ENCODE data around the gene NCOA7.
A peak's percentile ranks its signal among the peaks of the same experiment; 100 is the strongest.

Gene NCOA7

GRCh38 chr6:125913864-125914351 is 123.1 kb downstream of the NCOA7 start:
- peaks cover 23% of the 10 kb centered on the region for H3K4me1 Mint-ChIP-seq
- DNase-seq = no peak
- no peaks in the 10 kb centered on the region for H3K9me3 Mint-ChIP-seq
- no peaks in the 10 kb centered on the region for H3K27me3 Mint-ChIP-seq
- H3K27ac Mint-ChIP-seq = no peak overlapping the region
- H3K4me3 Mint-ChIP-seq = no peak overlapping the region
- peaks cover 32% of the 10 kb centered on the region for H3K36me3 Mint-ChIP-seq
- CTCF ChIA-PET = interaction anchor here (1.7 kb wide), 1 partner anchor 42 kb away, joined by 5 read pairs; the partner anchor contains the start of gene HINT3

- no peak for DNase-seq
- CTCF ChIA-PET = interaction anchor here (1.4 to 7.4 kb wide), 4 partner anchors 8 to 38 kb away, joined by 6 to 51 read pairs (median 8); partner anchors contain the start of gene HINT3
- H3K27ac Mint-ChIP-seq = peak overlapping the region; percentile 94
- no peak overlapping the region for H3K4me3 Mint-ChIP-seq
- peaks cover 38% of the 10 kb centered on the region for H3K4me1 Mint-ChIP-seq
- H3K9me3 Mint-ChIP-seq = no peaks in the 10 kb centered on the region
- no peaks in the 10 kb centered on the region for H3K27me3 Mint-ChIP-seq
- peaks cover 48% of the 10 kb centered on the region for H3K36me3 Mint-ChIP-seq
Observed at GRCh38 chr6:125918230-125918629, 127.5 kb downstream of the NCOA7 start.

- DNase-seq = peak; percentile 70
- Mint-ChIP-seq H3K9me3 (no peaks in the 10 kb centered on the region), H3K27me3 (no peaks in the 10 kb centered on the region), H3K4me1 (peaks cover 44% of the 10 kb centered on the region), H3K4me3 (peak overlapping the region; percentile 79), H3K36me3 (peaks cover 53% of the 10 kb centered on the region), H3K27ac (peak overlapping the region; percentile 94)
- CTCF ChIA-PET = interaction anchor here (0.7 to 7.4 kb wide), 6 partner anchors 8 to 138 kb away, joined by 3 to 51 read pairs (median 8); partner anchors contain the start of genes HINT3 and NCOA7
Observed at GRCh38 chr6:125918681-125919566, 128.2 kb downstream of the NCOA7 start.

GRCh38 chr6:125919618-125920017 is 128.9 kb downstream of the NCOA7 start:
- DNase-seq = no peak
- Mint-ChIP-seq H3K36me3 (peaks cover 57% of the 10 kb centered on the region), H3K27me3 (no peaks in the 10 kb centered on the region), H3K4me1 (peaks cover 51% of the 10 kb centered on the region), H3K4me3 (peak overlapping the region; percentile 79), H3K27ac (peak overlapping the region; percentile 94), H3K9me3 (no peaks in the 10 kb centered on the region)
- CTCF ChIA-PET = interaction anchor here (0.6 to 7.4 kb wide), 6 partner anchors 9 to 138 kb away, joined by 3 to 51 read pairs (median 8); partner anchors contain the start of genes HINT3 and NCOA7

- Mint-ChIP-seq H3K4me1 (peaks cover 58% of the 10 kb centered on the region), H3K36me3 (peaks cover 44% of the 10 kb centered on the region), H3K27ac (no peak overlapping the region), H3K27me3 (no peaks in the 10 kb centered on the region), H3K9me3 (no peaks in the 10 kb centered on the region), H3K4me3 (no peak overlapping the region)
- DNase-seq = no peak
- CTCF ChIA-PET = interaction anchor here (1.0 to 7.4 kb wide), 6 partner anchors 17 to 141 kb away, joined by 3 to 51 read pairs (median 6); partner anchors contain the start of gene HINT3
Observed at GRCh38 chr6:125922322-125922860, 131.6 kb downstream of the NCOA7 start.

- no peaks in the 10 kb centered on the region for H3K9me3 Mint-ChIP-seq
- H3K27ac Mint-ChIP-seq = peak overlapping the region; percentile 42
- H3K27me3 Mint-ChIP-seq = no peaks in the 10 kb centered on the region
- H3K4me1 Mint-ChIP-seq = peaks cover 49% of the 10 kb centered on the region
- peaks cover 49% of the 10 kb centered on the region for H3K36me3 Mint-ChIP-seq
- H3K4me3 Mint-ChIP-seq = no peak overlapping the region
- CTCF ChIA-PET = interaction anchor here (0.9 to 4.7 kb wide), 8 partner anchors 15 to 142 kb away, joined by 3 to 20 read pairs (median 4); partner anchors contain the start of genes HINT3 and NCOA7
- no peak for DNase-seq
Observed at GRCh38 chr6:125923366-125923877, 132.7 kb downstream of the NCOA7 start.

GRCh38 chr6:125924169-125924568 is 133.4 kb downstream of the NCOA7 start:
- Mint-ChIP-seq H3K27me3 (no peaks in the 10 kb centered on the region), H3K4me3 (no peak overlapping the region), H3K36me3 (peaks cover 53% of the 10 kb centered on the region), H3K27ac (peak overlapping the region; percentile 28), H3K4me1 (peaks cover 42% of the 10 kb centered on the region), H3K9me3 (no peaks in the 10 kb centered on the region)
- CTCF ChIA-PET = interaction anchor here (0.9 to 4.7 kb wide), 8 partner anchors 14 to 143 kb away, joined by 3 to 20 read pairs (median 4); partner anchors contain the start of genes HINT3 and NCOA7
- no peak for DNase-seq

- CTCF ChIA-PET = interaction anchor here (1.2 to 4.7 kb wide), 5 partner anchors 19 to 133 kb away, joined by 3 to 20 read pairs (median 7); partner anchors contain the start of gene HINT3
- Mint-ChIP-seq H3K36me3 (peaks cover 50% of the 10 kb centered on the region), H3K27me3 (no peaks in the 10 kb centered on the region), H3K9me3 (no peaks in the 10 kb centered on the region), H3K4me1 (peaks cover 37% of the 10 kb centered on the region), H3K27ac (peak overlapping the region; percentile 42), H3K4me3 (no peak overlapping the region)
- DNase-seq = no peak
Observed at GRCh38 chr6:125924697-125925358, 134.1 kb downstream of the NCOA7 start.

GRCh38 chr6:125926711-125927110 is 136.0 kb downstream of the NCOA7 start:
- peaks cover 29% of the 10 kb centered on the region for H3K4me1 Mint-ChIP-seq
- H3K9me3 Mint-ChIP-seq = no peaks in the 10 kb centered on the region
- no peak overlapping the region for H3K27ac Mint-ChIP-seq
- H3K27me3 Mint-ChIP-seq = no peaks in the 10 kb centered on the region
- no peak overlapping the region for H3K4me3 Mint-ChIP-seq
- CTCF ChIA-PET = interaction anchor here (1.2 to 4.7 kb wide), 2 partner anchors 21 to 26 kb away, joined by 4 to 17 read pairs; no protein-coding TSS in a partner anchor
- DNase-seq = no peak
- H3K36me3 Mint-ChIP-seq = peaks cover 58% of the 10 kb centered on the region

GRCh38 chr6:125927761-125928160 is 137.0 kb downstream of the NCOA7 start:
- CTCF ChIA-PET = interaction anchor here (4.7 kb wide), 1 partner anchor 25 kb away, joined by 17 read pairs; no protein-coding TSS in a partner anchor
- H3K27me3 Mint-ChIP-seq = no peaks in the 10 kb centered on the region
- H3K4me1 Mint-ChIP-seq = peaks cover 35% of the 10 kb centered on the region
- peaks cover 54% of the 10 kb centered on the region for H3K36me3 Mint-ChIP-seq
- H3K27ac Mint-ChIP-seq = no peak overlapping the region
- H3K9me3 Mint-ChIP-seq = no peaks in the 10 kb centered on the region
- H3K4me3 Mint-ChIP-seq = no peak overlapping the region
- no peak for DNase-seq

- CTCF ChIA-PET = interaction anchor here (0.6 kb wide), 1 partner anchor 140 kb away, joined by 3 read pairs; the partner anchor contains the start of gene NCOA7
- Mint-ChIP-seq H3K36me3 (peaks cover 33% of the 10 kb centered on the region), H3K27me3 (no peaks in the 10 kb centered on the region), H3K4me3 (no peak overlapping the region), H3K4me1 (peaks cover 10% of the 10 kb centered on the region), H3K27ac (no peak overlapping the region), H3K9me3 (no peaks in the 10 kb centered on the region)
- no peak for DNase-seq
Observed at GRCh38 chr6:125930765-125931418, 140.1 kb downstream of the NCOA7 start.

- no peak for DNase-seq
- Mint-ChIP-seq H3K4me3 (no peak overlapping the region), H3K36me3 (peaks cover 33% of the 10 kb centered on the region), H3K27me3 (no peaks in the 10 kb centered on the region), H3K9me3 (no peaks in the 10 kb centered on the region), H3K27ac (no peak overlapping the region), H3K4me1 (peaks cover 10% of the 10 kb centered on the region)
- CTCF ChIA-PET = interaction anchor here (0.9 to 1.1 kb wide), 4 partner anchors 21 to 141 kb away, joined by 3 to 5 read pairs (median 3); partner anchors contain the start of genes HINT3 and NCOA7
Observed at GRCh38 chr6:125931733-125932450, 141.1 kb downstream of the NCOA7 start.
